Naive thymus-derived CD8-positive, alpha-beta T cell (primary cell): ENCODE results near the gene RNF8. TPM values are rescaled to one million over a fixed set of nuclear protein-coding genes. Genes with fewer than 3 reads are reported as not detected.
"Not testable (repeated sequence)": the region's sequence is repeated elsewhere in the genome, so short reads cannot be mapped to it uniquely, and the experiment has no call there.

Experiments
- ATAC-seq, 2 donors: fragments of 150-1000 bp; cut with Tn5 transposase in 1 of 2; sonication (Bioruptor Pico), chemical (Tn5 transposase) in 1 of 2; 1 replicate in 1 of 2; 2 replicates in 1 of 2; pipeline ENCODE4 v1.10.0; 2021; ENCODE audit warnings: mild to moderate bottlenecking in 2 of 2, moderate library complexity in 2 of 2
- POLR2A ChIA-PET: fragments of 350-600 bp; sonication (Branson Sonifier 250); formaldehyde crosslinking; loops from one replicate; lab custom pipeline; 2021; ENCODE audit warnings: antibody characterized with exemption; lab: Charles Lee
- DNase-seq, 10 donors: peaks; one replicate each; pipeline versions ENCODE4 v3.0.0 to v3.0.0-alpha.2; 2020 to 2022
- H3K27ac Mint-ChIP-seq, 10 donors: one replicate each; pipeline ENCODE4 v1.8.0; 2020 to 2022; ENCODE audit warnings: mild to moderate bottlenecking in 10 of 10, mixed read lengths in 10 of 10, moderate library complexity in 4 of 10, inconsistent platforms in 1 of 10
- H3K27me3 Mint-ChIP-seq, 5 donors: one replicate each; pipeline ENCODE4 v1.8.0; 2021 to 2022; ENCODE audit warnings: mixed read lengths in 5 of 5
- H3K36me3 Mint-ChIP-seq, 3 donors: one replicate each; pipeline ENCODE4 v1.8.0; 2020 to 2022; ENCODE audit warnings: mixed read lengths in 3 of 3, mild to moderate bottlenecking in 2 of 3, inconsistent platforms in 1 of 3
- H3K4me1 Mint-ChIP-seq, 4 donors: one replicate each; pipeline ENCODE4 v1.8.0; 2021 to 2022; ENCODE audit warnings: mixed read lengths in 4 of 4
- H3K4me3 Mint-ChIP-seq, 10 donors: one replicate each; pipeline ENCODE4 v1.8.0; 2020 to 2022; ENCODE audit warnings: mild to moderate bottlenecking in 10 of 10, mixed read lengths in 10 of 10, moderate library complexity in 6 of 10, inconsistent platforms in 1 of 10
- H3K9me3 Mint-ChIP-seq, 9 donors: one replicate each; pipeline ENCODE4 v1.8.0; 2020 to 2022; ENCODE audit warnings: mixed read lengths in 9 of 9, mild to moderate bottlenecking in 3 of 9, inconsistent platforms in 1 of 9, moderate library complexity in 1 of 9
- polyA plus RNA-seq, 3 donors: library from polyadenylated mRNA; unstranded; fragments of 300-500 nt; fragmentation: Illumina TruSeq; gene quantifications; one replicate each; pipeline ENCODE4 v1.2.3, GENCODE V29; 2021
- total RNA-seq, 8 experiments: library from RNA in 2 of 8; stranded (reverse) in 2 of 8; gene quantifications; one replicate each; pipeline ENCODE4 v1.2.3 and lab custom pipeline; 2021 to 2026

RNF8 gene
- total and polyA plus RNA-seq, 5 experiments from 2014 or later, result 9.1 to 17.2 (median 14.3) TPM

GRCh38 chr6:37429352-37429750 is 75.6 kb downstream of the RNF8 start:
- no peak for DNase-seq
- H3K9me3 Mint-ChIP-seq, result peaks cover 0 to 9% (median 0%) of the 10 kb centered on the region in 9 donors
- H3K36me3 Mint-ChIP-seq, result peaks cover 0 to 6% (median 0%) of the 10 kb centered on the region in 3 donors
- POLR2A ChIA-PET, result interaction anchor here (0.7 kb wide), 1 partner anchor 1089 kb away, joined by 3 read pairs; no protein-coding TSS in a partner anchor
- no peak overlapping the region for H3K4me3 Mint-ChIP-seq
- peaks cover 13 to 19% (median 18%) of the 10 kb centered on the region in 4 donors for H3K4me1 Mint-ChIP-seq
- no peak for ATAC-seq
- H3K27me3 Mint-ChIP-seq, result peaks cover 0 to 32% (median 6%) of the 10 kb centered on the region in 5 donors
- H3K27ac Mint-ChIP-seq, result no peak overlapping the region

DNA sequence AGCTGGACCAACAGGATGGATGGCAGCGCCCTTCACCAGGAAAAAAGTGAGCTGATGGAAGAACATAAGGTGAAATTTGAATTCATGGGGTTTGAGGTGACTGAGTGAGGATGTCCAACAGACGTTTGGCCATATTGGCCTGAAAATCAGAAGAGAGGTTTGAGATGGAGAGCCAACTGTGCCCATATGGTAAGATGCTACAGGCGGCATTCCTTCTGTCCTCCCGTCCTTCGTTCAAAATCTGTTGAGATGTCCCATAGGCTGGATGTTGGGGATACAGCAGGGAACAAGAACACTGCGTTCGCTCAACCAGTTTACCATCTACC is 78.8 kb downstream of the RNF8 start:
- peaks cover 0 to 9% (median 0%) of the 10 kb centered on the region in 9 donors for H3K9me3 Mint-ChIP-seq
- H3K36me3 Mint-ChIP-seq, result peaks cover 0 to 23% (median 18%) of the 10 kb centered on the region in 3 donors
- peaks cover 0 to 19% (median 2%) of the 10 kb centered on the region in 5 donors for H3K27me3 Mint-ChIP-seq
- H3K4me3 Mint-ChIP-seq, result peak overlapping the region; percentile 66 to 96 (median 92)
- DNase-seq (no peak), ATAC-seq (no peak)
- peak overlapping the region; percentile 93 to 98 (median 97) for H3K27ac Mint-ChIP-seq
- peaks cover 18 to 46% (median 37%) of the 10 kb centered on the region in 4 donors for H3K4me1 Mint-ChIP-seq
- POLR2A ChIA-PET, result interaction anchor here (1.1 to 3.4 kb wide), 4 partner anchors 8 to 84 kb away, joined by 3 to 13 read pairs (median 5); no protein-coding TSS in a partner anchor

DNA sequence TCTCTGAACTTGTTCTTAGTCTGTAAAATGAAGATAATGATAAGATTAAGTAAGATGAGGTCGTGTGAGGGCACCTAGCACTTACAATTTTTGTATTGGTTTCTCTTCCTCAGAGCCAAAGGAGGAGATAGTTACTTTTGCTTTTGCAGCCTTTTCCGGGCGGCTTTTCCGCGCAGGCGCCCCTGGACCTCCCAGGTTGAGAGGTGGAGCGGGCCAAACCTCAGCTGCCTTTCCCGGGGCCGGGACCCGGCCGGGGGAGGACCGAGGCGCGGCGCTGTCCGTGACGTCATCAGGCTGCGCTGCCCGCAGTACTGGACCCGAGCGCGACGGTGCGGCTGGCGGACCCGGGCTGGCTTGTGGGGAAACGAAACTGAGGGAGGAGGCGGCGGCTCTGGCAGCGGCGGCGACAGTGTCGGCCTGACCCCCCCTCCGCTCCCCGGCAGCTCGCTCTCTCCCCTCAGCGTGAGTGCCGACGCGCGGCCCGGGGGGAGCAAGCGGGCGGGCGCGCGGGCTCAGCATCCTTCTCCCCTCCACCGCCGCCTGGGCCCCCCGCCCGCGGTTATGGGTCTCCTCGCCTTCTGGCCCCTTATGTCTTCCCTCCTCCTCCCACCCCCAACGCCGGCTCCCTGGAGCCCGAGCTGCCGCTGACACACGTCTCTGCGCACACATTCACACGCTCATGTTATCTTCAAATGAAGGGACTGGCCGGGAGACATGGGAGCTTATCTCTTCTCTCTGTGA is 79.3 kb downstream of the RNF8 start, which contains the start of gene CMTR1:
Gene CMTR1 (plus strand): TSS at position 306 of the 741 bp plus-strand sequence. CDS start 2,409 bp downstream, outside the sequence.
- peaks cover 0 to 6% (median 0%) of the 10 kb centered on the region in 9 donors for H3K9me3 Mint-ChIP-seq
- POLR2A ChIA-PET, result interaction anchor here (0.5 to 3.4 kb wide), 8 partner anchors 8 to 83 kb away, joined by 3 to 13 read pairs (median 4); partner anchors contain the start of gene RNF8
- peaks cover 0 to 28% (median 20%) of the 10 kb centered on the region in 3 donors for H3K36me3 Mint-ChIP-seq
- H3K27me3 Mint-ChIP-seq, result peaks cover 0 to 13% (median 2%) of the 10 kb centered on the region in 5 donors
- peak; percentile 87 to 93 for ATAC-seq
- peak within 1 kb of the TSS; percentile 93 to 98 (median 97) for H3K27ac Mint-ChIP-seq
- peak within 1 kb of the TSS; percentile 66 to 96 (median 92) for H3K4me3 Mint-ChIP-seq
- peak; percentile 94 to 97 (median 96) for DNase-seq
- peaks cover 23 to 51% (median 39%) of the 10 kb centered on the region in 4 donors for H3K4me1 Mint-ChIP-seq

DNA sequence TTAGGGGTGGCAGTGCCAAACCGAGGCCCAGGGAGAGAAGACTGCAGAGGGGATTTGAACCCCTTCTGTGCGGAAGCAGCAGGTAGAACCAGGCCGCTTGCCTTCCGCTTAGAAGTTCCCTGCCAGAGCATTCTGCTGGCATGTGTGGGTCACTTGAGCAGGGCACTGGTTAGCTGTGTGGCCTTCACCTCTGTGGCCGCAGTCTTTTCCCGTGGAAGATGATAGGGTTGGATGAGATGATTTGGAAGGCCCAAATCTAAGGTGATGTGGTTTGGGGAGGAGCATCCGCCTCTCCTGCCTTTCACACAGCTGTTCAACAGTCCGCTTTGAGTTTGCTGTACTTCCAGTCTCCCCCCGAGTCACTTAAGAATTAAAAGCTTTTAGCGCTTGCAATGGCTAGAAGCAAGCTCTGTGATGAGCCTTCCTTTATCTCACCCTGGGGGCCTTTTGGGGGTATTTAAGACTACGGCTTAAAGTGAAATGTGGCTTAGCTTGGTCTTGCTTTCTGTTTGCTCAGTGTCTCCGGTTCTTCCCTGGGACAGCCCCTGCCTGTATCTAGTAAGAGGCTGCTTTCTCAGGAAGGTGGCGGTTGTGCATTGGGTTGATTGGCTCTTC is 80.0 kb downstream of the RNF8 start:
- peaks cover 26 to 56% (median 41%) of the 10 kb centered on the region in 4 donors for H3K4me1 Mint-ChIP-seq
- peak overlapping the region; percentile 66 to 96 (median 92) for H3K4me3 Mint-ChIP-seq
- peak; percentile 9 to 24 for ATAC-seq
- POLR2A ChIA-PET, result interaction anchor here (0.5 to 3.4 kb wide), 8 partner anchors 9 to 83 kb away, joined by 3 to 13 read pairs (median 4); partner anchors contain the start of gene RNF8
- H3K27ac Mint-ChIP-seq, result peak overlapping the region; percentile 93 to 98 (median 97)
- peaks cover 0 to 7% (median 2%) of the 10 kb centered on the region in 5 donors for H3K27me3 Mint-ChIP-seq
- DNase-seq, result peak in 6 of 10 donors; percentile 7 to 54 (median 21)
- peaks cover 0 to 5% (median 0%) of the 10 kb centered on the region in 9 donors for H3K9me3 Mint-ChIP-seq
- H3K36me3 Mint-ChIP-seq, result peaks cover 0 to 35% (median 23%) of the 10 kb centered on the region in 3 donors

GRCh38 chr6:37435373-37435772 is 81.6 kb downstream of the RNF8 start:
- no peaks in the 10 kb centered on the region for H3K9me3 Mint-ChIP-seq
- peak overlapping the region in 4 of 10 donors; percentile 31 to 86 (median 56) for H3K27ac Mint-ChIP-seq
- DNase-seq (no peak), ATAC-seq (no peak)
- H3K4me1 Mint-ChIP-seq, result peaks cover 28 to 66% (median 47%) of the 10 kb centered on the region in 4 donors
- POLR2A ChIA-PET, result interaction anchor here (3.4 kb wide), 1 partner anchor 81 kb away, joined by 13 read pairs; no protein-coding TSS in a partner anchor
- peaks cover 0 to 49% (median 19%) of the 10 kb centered on the region in 3 donors for H3K36me3 Mint-ChIP-seq
- H3K4me3 Mint-ChIP-seq, result peak overlapping the region in 7 of 10 donors; percentile 28 to 96 (median 43)
- peaks cover 0 to under 1% (median 0%) of the 10 kb centered on the region in 5 donors for H3K27me3 Mint-ChIP-seq

DNA sequence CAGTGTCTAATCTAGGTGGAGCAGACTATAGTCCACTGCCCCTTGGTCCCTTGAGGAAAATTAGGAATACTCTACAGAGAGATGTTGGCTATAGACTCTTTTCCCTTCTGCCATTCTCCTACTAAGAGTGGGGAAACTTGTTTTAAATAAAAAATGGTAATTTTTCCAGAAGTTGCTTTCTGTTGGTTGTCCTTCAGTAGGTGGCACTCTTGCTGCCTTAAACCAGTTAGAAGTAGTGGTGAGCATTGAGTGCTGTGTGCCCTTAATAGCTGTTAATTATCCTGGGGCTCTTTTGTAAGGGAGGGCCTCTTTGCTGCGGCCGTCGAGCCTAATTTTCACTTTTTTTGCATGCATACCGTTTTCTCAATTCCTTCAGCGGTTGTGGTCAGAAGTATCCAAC is 82.0 kb downstream of the RNF8 start:
- peak overlapping the region in 4 of 10 donors; percentile 31 to 86 (median 56) for H3K27ac Mint-ChIP-seq
- H3K4me1 Mint-ChIP-seq, result peaks cover 28 to 70% (median 49%) of the 10 kb centered on the region in 4 donors
- H3K9me3 Mint-ChIP-seq, result no peaks in the 10 kb centered on the region
- H3K4me3 Mint-ChIP-seq, result peak overlapping the region in 6 of 10 donors; percentile 18 to 96 (median 38)
- DNase-seq (no peak), ATAC-seq (no peak)
- H3K36me3 Mint-ChIP-seq, result peaks cover 0 to 50% (median 21%) of the 10 kb centered on the region in 3 donors
- POLR2A ChIA-PET, result no interaction called here
- no peaks in the 10 kb centered on the region for H3K27me3 Mint-ChIP-seq

DNA sequence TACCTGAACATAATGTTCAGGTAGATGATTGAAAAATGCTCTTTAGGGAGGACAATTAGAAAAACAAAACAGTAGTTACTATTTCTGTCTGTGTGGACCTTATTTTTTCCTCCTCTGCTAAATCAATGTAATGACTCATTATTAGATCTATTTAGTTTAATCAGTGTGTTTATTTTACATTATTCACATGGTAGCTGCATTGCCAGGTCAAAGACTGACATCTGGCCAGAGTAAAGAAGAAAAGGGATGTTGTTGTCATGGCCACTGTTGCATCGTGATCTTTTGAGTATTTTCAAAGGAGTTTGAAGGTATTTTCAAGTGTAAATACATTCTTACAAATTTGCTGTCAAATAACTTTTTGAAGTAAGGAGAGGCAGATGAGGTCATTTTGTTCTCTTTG is 85.1 kb downstream of the RNF8 start:
- DNase-seq (no peak), ATAC-seq (no peak)
- POLR2A ChIA-PET, result no interaction called here
- Mint-ChIP-seq H3K9me3 (no peaks in the 10 kb centered on the region), H3K27me3 (no peaks in the 10 kb centered on the region), H3K4me1 (peaks cover 23 to 82% (median 55%) of the 10 kb centered on the region in 4 donors), H3K36me3 (peaks cover 0 to 71% (median 24%) of the 10 kb centered on the region in 3 donors), H3K4me3 (no peak overlapping the region), H3K27ac (no peak overlapping the region)

DNA sequence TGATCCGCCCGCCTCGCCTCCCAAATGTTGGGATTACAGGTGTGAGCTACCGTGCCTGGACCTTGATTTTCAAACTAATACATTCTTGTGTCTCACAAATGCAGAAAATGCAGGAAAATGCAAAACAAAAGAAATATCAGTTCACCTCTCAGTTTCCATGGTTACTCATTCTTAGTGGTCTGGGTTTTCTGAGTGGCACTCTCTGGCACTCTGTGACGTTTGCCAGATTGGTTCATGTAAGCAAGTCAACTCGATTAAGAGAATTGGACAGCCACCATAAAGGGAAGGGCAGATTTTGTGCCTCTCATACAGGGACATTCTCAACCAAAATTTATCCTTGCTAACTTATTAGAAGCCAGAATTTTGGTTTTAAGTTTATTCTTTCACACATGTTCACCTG is 87.9 kb downstream of the RNF8 start:
- Mint-ChIP-seq H3K4me1 (peaks cover 17 to 57% (median 34%) of the 10 kb centered on the region in 4 donors), H3K27me3 (no peaks in the 10 kb centered on the region), H3K27ac (peak overlapping the region in 7 of 10 donors; percentile 19 to 92 (median 87)), H3K36me3 (peaks cover 7 to 85% (median 33%) of the 10 kb centered on the region in 3 donors), H3K9me3 (no peaks in the 10 kb centered on the region), H3K4me3 (peak overlapping the region in 3 of 10 donors; percentile 5 to 42 (median 11))
- ATAC-seq (no peak), DNase-seq (no peak)
- POLR2A ChIA-PET, result no interaction called here

DNA sequence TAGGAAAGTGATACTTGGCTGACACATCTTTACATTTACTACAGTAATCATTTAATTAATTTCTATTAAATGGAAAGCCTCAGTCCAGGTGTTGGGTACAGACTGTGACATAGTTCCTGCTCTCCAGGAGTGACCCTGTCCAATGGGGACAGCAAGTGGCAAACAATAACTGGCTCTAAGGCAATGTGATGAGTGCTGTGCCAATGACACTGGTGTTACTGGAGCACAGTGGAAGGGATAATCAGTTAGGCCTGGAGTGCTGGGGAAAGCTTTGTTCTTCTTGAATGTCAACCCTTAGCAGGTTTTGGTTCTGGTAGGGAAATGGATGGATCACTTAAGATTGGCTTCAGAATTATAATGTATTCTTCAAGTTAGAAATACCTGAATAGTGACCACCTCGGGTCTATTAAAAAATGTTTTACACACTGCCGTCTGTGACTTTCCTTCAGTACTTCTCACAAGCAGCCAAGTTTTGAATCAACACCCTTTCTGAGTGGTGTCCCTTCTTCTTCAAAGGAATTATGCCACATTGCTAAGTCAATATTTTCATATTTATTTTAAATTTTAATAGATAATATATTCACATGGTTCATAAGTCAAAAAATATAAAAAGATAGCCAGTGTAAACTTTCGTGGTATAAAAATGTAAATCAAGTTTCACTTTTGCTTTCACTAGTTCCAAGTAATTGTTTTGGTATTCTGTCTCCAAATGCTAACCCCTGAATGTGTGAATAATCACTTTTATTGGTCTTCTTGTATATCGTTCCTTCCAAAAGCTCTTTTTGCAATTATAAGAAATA is 88.8 kb downstream of the RNF8 start:
- Mint-ChIP-seq H3K9me3 (no peaks in the 10 kb centered on the region), H3K27ac (peak overlapping the region; percentile 61 to 92 (median 86)), H3K4me1 (peaks cover 14 to 50% (median 32%) of the 10 kb centered on the region in 4 donors), H3K27me3 (no peaks in the 10 kb centered on the region), H3K4me3 (peak overlapping the region; percentile 63 to 86 (median 78)), H3K36me3 (peaks cover 8 to 85% (median 33%) of the 10 kb centered on the region in 3 donors)
- ATAC-seq (no peak), DNase-seq (no peak)
- POLR2A ChIA-PET, result no interaction called here

GRCh38 chr6:37443216-37443542 is 89.4 kb downstream of the RNF8 start:
- H3K27me3 Mint-ChIP-seq, ATAC-seq, DNase-seq, H3K9me3 Mint-ChIP-seq: not testable (repeated sequence)
- Mint-ChIP-seq H3K4me3 (peak overlapping the region; percentile 63 to 86 (median 78)), H3K36me3 (peaks cover 8 to 85% (median 34%) of the 10 kb centered on the region in 3 donors), H3K27ac (peak overlapping the region; percentile 61 to 89 (median 84)), H3K4me1 (peaks cover 10 to 45% (median 30%) of the 10 kb centered on the region in 4 donors)
- POLR2A ChIA-PET, result interaction anchor here (0.7 kb wide), 1 partner anchor 8 kb away, joined by 3 read pairs; no protein-coding TSS in a partner anchor
